Measurements from ENCODE around the gene MYADML2.

Gene MYADML2

DNA sequence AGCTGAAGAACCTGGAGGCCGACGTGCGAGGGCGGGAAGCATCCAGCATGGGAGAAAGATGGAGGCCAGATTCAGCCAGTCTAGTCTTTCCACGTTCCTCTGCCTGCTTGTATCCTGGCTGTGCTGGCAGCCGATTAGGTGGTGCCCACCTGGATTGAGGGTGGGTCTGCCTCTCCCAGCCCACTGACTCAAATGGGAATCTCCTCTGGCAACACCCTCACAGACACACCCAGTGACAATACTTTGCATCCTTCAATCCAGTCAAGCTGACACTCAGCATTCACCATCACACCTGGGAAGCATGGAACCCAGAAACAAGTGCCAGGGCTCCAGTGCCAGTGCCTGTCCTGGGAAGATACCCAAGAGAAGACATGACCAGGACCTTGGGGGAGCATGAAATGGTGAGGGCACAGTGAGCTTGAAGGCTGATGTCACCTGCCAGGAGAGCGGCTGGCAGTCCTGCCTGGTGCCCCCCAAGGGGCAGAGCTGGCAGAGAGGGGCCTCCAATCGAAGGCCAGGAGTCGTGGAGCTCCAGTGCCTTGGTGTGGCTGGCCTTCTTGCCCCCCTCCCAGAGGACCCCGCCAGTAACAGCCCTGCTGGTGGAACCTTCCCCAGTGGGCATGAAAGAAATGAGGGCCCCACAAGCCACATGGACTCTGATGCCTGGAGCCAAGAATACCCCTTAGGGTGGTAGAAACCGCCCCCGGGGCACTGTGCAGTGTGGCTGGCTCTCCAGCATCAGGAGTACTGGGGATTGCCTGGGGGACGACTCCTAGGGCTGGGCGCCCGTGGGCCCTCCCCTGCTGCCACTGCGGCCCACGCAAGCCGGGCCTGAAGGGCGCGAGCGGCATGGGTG, 45.6 kb downstream of the MYADML2 start:
- no peak for DNase-seq (ENCODE audit: low read depth in 3 of 3)

DNA sequence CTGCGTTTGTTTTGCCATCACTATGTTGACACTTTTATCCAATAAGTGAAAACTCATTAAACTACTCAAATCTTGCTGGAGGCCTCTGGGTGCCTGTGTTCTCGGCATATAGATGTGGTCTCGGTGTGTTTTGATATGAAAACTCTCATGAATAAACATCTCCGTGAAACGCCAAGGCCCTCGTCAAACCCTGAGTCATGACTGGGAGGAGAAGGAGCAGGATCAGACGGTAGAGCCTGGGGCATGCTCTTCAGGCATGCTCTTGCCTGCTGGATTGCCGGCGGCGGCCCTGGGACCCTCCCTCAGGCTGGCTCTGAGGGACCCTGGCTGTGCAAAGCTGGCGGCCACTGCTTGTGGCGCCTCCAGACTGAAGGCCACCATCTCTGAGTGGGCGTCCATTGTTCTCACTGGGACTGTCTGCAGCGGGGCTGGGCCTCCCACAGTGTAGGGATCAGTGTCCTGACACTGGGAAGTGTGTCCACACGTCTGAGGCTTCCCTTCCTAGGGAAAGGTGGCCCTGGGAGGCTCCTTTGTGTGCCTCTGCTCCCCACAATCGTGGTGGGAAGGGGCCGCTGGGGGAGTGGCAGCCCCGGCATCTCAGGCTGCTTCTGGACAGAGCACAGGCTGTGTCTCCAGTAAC, 46.7 kb downstream of the MYADML2 start:
- no peak for DNase-seq (ENCODE audit: low read depth in 3 of 3)

DNA sequence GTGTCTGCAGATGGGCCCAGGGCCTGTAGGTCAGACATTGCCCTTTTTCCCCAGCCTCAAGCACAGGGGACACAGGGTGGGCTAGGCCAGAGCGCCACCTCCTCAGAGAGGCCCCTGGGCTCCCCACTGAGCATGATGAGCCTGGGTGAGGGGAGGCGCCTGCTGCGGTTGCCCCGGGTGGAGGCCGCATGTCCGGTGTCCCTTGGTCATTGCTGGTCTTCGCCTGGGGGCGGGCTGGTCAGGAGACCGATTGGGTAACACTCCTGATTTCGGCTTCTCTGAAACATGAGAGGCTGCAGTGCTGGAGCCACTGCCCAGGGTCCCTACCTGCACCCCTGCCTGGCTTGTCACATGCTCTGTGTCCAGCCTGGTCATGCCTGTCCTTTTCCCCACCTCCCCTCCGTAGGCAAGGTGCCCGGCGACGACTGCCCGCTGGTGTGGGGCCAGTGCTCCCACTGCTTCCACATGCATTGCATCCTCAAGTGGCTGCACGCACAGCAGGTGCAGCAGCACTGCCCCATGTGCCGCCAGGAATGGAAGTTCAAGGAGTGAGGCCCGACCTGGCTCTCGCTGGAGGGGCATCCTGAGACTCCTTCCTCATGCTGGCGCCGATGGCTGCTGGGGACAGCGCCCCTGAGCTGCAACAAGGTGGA, 47.4 kb downstream of the MYADML2 start:
- DNase-seq (ENCODE audit: low read depth in 3 of 3), result no peak

DNA sequence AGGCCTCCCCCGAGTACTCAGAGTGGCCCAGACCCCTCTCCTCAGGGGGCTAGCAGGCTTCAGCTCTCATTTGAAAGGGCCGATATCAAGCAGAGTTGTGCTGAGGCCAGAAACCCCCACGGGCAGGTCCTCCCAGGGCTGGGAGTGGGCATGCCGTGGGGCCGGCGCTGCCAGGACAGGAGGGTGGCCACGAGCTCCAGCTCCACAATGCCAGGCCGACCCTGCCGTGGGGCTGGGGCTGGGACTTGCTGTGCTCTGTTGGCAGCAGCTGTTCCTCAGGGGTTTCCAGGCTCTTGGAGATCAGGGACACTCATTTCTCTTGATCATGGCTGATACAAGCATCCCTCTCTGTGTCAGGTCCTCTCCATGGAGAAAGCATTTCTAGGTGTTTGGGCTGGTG, 48.1 kb downstream of the MYADML2 start:
- DNase-seq (ENCODE audit: low read depth in 3 of 3), result no peak

DNA sequence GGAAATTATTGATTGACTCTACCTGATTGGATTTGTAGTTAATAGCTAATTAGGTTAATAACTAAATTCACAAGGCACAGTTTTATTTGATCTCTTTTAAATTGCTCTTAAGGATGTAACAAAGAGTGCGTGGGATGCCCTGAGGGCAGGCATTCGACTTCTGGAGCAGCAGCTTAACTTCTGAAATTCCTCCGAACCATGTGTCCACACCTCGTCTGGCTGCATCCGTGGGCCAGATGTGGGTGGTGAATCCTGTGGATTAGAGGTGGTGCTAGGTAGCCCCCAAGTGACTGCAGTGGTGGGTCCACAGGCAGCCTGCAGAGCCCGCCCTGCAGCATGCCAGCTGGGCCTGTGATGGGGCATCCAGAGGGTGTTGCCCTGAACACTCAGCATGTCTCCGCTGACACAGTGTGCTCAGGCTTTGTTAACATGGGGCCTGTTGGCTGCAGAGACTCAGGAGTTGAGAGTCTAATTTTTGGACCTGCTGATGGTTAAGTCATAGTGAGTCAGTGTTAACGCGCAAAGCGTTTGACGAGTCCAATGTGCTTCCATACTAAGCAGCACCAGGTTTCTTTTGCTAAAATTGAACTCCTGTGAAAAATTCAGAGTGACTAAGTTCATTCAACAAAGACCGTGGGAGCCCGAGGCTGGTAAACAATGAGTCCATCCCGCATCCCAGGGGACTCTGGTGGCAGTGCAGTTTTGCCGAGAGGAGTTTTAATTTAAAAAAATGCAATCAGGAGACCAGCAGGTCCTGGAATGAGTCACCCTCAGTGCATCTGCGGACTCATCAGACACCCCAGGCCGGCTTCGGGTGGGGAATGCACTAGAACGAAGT, 48.8 kb downstream of the MYADML2 start:
- no peak for DNase-seq (ENCODE audit: low read depth in 3 of 3)

DNA sequence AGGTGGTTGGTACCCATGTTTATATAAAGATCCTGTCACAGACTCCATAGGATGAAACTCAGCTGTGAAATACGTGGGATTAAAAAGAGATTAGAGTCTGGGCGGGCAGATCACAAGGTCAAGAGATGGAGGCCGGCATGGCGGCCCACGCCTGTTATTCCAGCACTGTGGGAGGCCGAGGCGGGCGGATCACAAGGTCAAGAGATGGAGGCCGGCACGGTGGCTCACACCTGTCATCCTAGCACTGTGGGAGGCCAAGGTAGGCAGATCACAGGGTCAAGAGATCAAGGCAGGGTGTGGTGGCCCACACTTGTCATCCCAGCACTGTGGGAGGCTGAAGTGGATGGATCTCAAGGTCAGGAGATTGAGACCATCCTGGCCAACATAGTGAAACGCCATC, 51.6 kb downstream of the MYADML2 start:
- no peak for DNase-seq (ENCODE audit: low read depth in 3 of 3)

DNA sequence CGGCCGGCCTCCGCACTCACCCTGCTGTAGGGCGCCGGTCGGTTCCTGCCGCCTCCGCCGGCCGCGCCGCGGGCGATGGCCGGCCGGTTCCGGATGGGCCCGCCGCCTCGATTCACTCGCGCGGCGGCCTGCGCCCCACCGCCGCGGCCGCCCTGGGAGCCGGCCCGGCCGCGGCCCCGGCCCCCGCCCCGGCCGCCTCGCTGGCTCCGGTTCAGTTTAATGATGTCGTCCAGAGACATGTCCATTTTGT, 55.8 kb downstream of the MYADML2 start:
- DNase-seq (ENCODE audit: low read depth in 3 of 3), result no peak

DNA sequence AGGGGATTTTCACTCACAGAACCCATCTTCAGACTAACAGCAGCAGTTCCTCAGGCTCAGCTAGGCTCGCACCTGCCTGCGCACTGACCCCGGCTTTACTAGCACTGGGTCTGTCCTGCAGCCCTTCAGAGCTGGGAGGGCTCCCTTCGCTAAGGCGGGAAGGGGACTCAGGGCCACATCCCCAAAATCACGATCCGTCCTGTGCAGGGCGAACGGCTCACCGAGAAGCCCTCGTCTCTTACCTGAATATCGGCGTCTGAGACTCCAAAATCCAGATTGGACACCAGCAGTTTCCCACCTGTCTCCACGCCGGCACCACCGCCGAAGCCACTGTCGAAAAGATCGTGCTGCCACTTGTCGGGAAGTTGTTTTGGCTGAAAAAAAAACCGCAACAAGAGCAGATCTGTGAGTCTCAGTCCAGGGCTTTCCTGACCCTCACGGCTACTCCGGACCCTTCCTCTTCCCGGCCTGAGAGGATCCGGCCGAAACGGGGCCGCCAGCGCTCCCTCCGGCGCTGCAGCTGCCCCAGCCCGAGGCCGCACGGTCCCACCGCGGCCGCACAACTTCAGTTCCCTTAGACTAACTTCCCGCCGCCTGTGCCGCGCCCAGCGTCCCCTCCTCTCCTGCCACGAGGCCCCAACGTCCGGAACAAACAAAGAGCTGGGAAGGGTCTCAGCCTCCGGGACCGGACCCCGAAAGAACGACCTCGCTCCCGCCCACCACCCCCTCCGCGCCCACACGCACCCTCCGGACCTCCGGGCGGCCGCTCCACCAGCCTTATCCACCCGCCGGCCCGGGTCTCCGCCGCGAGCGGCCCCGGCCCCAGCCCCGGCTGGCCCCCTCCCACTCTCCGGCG, 56.4 kb downstream of the MYADML2 start:
- DNase-seq (ENCODE audit: low read depth in 3 of 3), result peak in 1 of 3 experiments; percentile 11

All from stimulated activated CD4-positive, alpha-beta T cell treated with anti-CD3 and anti-CD28 coated beads, TNF-alpha, amount 100 ng/mL, for 4 hours (primary cell).